Stimulated activated CD8-positive, alpha-beta memory T cell treated with anti-CD3 and anti-CD28 coated beads, Interleukin-4, amount 100 ng/mL, for 48 hours (primary cell): ENCODE measurements around the gene PCBP3.
"Not testable (repeated sequence)": the region's sequence is repeated elsewhere in the genome, so short reads cannot be mapped to it uniquely, and the experiment has no call there.

ENCODE experiments used
- DNase-seq: peaks from one replicate; pipeline ENCODE4 v3.0.0-alpha.2; 2020

PCBP3 gene

DNA sequence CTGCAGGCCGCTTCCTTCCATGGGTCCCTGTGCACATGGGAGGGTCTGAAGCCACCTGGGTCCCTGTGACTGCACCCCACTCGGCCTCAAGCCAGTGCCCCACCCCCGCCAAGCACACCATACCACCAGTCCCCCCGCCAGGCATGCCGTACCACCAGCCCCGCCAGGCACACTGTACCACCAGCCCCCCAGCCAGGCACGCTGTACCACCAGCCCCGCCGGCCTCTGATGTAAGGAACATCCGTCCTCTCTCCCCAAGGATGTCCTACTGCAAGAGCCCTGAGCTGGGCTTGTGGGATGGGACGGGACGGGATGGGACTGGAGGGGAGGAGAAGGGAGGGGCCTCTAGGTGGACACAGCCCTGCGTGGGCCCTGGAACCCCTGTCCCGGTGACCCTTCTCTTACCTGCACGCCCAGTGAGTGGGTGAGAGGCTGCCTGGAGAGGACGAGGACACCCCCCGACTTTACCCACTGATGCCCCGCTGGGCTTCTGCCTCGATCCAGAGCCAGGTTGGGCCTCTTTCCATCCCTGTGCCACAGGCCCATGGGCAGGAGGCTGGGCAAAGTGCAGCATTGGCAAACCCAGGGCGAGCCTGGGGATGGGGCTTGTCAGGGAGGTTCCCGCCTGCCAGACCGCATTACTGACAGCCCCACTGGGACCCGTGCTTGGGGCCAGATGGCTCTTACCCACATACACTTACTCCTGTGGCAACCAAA is 297.3 kb downstream of the PCBP3 start:
- no peak for DNase-seq

- DNase-seq: no peak
These were observed 297.8 kb downstream of the PCBP3 start for GRCh38 chr21:45941338-45941710.

DNA sequence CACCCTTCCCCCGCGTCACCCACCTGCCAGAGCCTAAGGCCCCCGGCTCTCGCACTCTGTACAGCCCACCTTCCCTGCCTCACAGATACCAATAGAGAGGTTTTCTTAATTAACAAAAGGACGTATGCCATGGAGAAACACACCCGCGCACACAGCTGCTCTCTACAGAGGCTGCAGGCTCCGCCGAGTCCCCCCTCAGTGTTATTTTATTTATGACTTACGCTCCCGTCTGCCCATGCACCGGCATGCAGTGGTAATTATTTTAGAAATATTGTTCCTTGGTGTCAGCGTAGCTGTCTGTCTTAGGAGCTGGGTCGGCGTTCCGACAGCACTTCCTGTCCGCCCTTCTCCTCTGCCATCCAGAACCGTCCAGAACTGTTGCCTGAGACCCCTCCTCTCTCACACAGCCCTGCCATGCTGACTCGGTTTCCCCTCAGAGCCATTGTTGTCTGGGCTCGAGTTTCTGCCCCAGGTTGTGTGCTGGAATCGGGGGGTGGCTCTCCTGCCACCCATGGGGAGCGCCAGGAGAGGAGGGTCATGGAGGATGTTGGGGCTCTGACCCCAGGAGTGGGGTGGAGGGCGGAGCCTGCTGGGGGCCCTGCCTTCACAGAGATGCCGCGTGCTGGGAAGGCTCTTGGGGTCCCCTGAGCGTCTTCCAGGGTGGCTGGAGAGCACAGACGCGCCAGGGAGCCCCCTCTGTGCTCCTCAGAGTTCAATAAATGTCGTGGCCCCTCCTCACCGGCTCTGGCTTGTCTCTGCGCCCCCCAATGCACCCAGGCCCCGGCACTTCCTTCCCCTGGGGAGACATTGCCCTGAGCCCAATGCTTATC is 298.4 kb downstream of the PCBP3 start:
- no peak for DNase-seq

- DNase-seq: no peak
These were observed 299.5 kb downstream of the PCBP3 start for GRCh38 chr21:45942755-45943629.

DNA sequence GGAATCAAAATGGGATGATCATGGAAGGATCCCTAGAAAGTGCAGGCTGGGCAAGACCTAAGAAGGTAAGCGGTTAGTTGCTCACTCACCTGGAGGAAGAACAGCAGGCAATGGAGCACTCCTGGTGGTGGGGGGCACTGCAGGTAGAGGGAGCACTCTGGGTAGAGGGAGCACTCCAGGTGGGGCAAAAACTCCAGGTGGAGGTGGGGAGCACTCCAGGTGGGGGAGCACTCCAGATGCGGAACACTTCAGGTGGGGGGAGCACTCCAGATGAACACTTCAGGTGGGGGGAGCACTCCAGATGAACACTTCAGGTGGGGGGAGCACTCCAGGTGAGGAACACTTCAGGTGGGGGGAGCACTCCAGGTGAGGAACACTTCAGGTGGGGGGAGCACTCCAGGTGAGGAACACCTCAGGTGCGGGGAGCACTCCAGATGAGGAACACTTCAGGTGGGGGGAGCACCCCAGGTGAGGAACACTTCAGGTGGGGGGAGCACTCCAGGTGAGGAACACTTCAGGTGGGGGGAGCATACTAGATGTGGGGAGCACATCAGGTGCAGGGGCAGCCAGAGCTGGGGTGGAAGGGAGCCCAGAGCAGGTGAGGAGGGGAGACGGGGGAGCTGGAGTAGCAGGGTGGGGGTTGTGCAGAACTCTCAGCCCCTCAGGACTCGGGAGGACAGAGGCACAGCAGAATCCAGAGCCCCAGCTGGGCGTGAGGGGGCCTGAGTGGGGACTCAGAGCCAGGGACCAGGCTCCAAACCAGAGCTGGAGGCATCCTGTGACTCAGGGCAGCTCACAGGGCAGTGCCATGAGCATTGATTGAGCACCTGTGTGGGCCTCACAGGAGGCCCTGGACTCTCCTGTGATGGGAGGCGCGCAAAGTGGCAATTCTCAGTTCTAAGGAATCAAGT is 300.4 kb downstream of the PCBP3 start:
- DNase-seq: no peak

- no peak for DNase-seq
These were observed 301.1 kb downstream of the PCBP3 start for GRCh38 chr21:45944601-45945000.

DNA sequence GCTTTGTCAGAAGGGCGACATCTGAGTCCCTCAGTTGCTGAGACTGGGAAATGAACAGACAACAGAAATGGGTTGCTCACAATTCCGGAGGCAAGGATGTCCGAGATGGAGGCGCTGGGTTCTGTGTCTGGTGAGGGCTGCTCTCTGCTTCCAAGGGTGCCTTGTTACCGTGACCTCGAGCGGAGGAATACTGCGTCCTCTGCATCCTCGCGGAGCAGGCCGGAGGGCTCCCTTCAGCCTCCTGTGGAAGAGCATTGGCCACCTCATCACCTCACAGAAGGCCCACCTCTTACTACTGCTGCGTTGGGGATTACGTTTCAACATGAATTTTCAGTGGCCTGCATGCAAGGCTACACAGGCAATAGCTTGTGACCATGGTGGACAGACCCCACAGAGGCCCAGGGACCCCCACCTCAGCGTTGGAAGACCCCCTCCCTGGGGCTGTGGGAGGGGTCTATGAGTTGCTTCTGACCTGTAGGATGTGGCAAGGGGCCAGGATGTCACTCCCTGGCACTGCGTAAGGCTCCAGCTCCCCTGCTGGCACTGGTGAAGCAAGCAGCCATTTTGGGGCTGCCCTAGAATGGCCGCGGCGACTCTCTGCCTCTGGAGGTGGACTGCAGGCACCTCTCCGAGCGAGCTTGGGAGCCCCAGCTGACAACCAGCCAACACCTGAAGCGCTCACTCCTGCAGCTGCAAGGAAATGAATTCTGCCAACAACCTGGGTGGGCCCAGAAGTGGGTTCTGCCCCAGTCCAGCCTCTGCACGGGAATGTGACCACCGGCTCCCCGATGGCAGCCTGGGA is 301.7 kb downstream of the PCBP3 start:
- no peak for DNase-seq

GRCh38 chr21:45945868-45946210 is 302.3 kb downstream of the PCBP3 start:
- DNase-seq: no peak

DNA sequence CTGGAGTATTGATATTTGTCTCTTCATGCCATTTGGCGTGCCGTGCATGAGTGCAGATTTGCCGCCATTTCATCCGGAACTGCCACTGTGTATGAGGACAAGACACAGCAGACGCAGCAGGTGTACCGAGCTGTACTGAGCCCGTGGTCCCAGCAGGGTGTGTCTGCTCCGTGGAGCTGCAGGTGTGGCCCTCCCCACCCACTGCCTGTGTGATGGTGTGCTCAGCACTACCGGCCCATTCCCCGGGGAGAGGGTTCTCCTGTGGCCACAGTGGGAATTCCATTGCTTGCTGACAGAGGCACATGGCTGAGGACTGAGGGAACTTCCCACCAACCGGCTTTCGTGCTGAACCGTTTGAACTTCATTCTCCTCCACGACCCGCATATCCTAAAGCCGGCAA is 303.8 kb downstream of the PCBP3 start:
- no peak for DNase-seq

DNA sequence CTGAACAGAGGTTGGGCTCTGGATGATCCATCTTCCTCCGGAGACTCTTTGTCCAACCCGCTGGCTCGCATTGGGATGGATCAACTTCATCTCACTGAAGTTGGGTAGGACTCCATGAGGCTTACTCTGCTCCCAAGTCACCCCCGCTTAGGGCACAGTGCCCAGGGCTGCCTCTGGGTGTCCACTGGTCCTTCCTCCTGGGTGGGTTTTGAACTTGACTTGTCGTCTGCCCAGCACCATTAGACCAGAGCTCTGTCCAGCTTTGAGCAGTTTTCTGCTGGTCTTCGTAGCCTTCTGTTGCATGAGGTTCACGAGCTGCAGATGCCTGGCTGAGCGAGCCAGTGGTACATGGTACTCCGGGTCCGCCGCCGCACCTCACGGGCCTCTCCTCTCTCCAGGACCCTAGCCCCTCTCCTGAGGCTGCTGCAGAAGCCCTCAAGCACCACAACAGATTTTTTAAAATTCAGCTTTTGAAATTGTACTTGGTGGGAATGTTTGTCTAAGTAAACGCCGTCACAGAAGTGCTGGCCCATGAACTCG is 304.3 kb downstream of the PCBP3 start:
- DNase-seq: no peak

GRCh38 chr21:45948576-45949141 is 305.1 kb downstream of the PCBP3 start:
- no peak for DNase-seq

GRCh38 chr21:45949928-45950739 is 306.6 kb downstream of the PCBP3 start:
- DNase-seq: no peak

- DNase-seq: no peak
These were observed 307.4 kb downstream of the PCBP3 start for GRCh38 chr21:45950740-45951515.

DNA sequence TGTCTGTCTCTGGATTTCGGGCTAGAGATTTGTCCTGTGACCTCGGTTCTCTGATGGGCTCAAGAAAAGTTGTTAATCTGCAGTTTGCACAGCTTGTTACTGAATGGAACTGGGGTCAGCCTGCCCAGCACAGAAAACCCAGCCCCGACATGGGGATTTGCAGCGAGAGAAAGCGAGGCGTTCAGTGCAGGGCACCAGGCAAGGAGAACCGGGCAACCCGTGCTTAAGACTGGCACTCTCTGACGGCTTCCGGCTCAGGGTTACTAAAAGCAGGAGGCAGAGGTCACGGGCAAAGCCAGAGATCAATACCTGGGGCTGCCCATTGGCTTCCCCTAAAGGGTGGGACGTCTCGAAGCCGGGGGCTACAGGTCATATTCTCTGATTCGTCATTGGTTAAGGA is 308.2 kb downstream of the PCBP3 start:
- DNase-seq: no peak

- not testable (repeated sequence) for DNase-seq
These were observed 309.0 kb downstream of the PCBP3 start for GRCh38 chr21:45952527-45952926.

DNA sequence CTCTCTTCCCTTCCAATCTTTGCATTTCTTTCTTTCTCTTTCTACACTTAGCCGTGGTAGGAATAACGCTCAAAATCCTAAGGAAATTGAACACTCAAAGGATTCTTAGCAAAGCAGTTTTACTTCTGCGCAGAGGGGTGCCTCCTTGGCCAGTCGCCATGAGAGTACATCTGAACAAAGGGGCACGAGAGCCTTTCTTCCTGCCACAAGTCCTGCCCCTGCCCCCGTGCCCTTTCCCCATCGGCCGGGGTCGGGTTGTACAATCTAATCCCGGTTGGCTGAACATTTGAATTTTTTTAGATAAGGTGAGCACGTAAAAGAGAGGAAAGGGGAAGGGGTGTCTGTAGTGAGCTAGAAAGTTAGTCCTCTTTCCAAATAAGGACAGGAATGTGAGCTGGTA is 309.4 kb downstream of the PCBP3 start:
- no peak for DNase-seq

DNA sequence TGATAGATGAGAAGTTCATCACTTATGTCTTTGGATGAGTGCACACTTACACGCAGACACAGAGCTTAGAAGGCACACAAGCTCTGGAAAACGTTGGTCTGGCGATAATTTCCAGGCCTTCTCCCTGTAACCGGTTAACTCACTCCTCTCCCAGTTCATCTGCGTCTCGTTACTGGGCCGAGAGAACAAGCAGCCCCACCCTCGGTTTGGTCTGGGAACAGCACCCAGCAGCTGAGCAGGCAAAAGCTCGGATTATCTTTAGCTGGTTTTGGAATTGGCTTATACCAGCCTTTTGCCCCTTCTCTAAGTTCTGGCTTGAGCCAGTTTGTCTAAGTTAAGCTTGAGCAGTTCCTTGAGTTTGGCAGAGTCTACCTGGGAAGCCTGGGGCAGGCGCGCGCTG is 310.7 kb downstream of the PCBP3 start:
- no peak for DNase-seq

DNA sequence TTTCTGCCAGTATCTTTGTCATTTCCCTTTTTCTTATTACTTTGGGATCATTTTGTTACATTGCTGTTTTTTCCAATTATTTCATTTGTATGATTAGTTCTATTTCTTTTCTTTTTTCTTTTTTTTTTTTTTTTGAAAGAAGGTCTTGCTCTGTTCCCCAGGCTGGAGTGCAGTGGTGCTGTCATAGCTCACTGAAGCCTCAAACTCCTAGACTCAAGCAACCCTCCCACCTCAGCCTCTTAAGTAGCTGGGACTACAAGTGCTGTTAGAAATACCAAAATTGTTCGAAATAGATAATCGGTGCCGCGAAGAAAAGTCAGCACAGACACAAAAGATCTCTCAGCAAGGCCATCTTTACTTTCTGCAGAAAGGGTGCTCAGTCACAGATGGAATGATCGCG is 311.4 kb downstream of the PCBP3 start:
- DNase-seq: no peak

GRCh38 chr21:45957551-45957950 is 314.0 kb downstream of the PCBP3 start:
- DNase-seq: no peak
